Measurements from ENCODE around the gene ARID5B.

DNA sequence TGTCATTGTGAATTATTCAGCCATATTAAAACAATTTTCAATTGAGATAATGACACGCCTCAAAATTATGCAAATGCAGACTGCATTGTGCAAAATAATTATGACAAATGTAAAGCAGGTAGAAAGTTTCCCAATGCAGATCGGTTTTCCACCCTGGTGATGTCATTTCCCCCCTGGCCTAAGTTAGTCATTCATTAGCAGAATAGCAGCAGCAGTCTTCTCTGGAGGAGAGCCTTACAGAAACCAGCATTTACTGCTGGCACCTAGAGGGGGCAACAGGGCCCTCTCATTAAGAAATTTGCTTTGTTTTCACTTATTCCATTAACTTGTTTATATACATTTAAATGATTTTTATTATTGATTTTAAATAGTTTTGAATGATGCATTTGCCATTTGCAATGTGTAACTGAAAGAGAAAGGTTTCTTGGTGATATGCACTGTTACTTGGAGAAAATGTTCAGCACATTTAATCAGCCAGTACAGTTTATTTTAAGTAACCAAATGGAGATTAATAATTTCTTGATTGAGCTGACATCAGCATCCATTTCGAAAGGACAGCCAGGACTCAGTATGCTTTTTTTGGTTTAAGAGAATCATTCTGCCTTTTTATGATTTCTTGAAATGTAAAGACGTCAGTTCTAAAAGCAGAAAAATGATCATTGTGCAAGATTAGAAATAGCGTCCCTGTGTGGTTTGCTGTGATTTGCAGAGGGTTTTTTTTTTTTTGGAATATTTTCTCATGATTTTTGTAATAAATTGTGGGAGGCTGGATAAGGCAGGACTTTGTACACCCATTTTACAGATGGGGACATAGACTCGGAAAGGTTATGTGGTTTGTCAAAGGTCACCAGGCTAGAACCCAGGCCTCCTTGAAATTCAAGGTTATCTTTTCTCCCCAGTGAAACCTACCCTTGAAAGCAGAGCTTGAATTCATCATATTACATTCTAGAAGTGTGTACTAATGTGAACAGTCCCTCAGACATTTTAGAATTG is 3.5 kb downstream of the ARID5B start:
- TF ChIP-seq PAX5 (IDR thresholded peaks at IDR 0.05; ENCODE audit: insufficient read depth, low read length, severe bottlenecking) (no peak), TAF1 (IDR thresholded peaks at IDR 0.05; ENCODE audit: low read depth, low read length) (no peak), POLR2AphosphoS5 (IDR thresholded peaks at IDR 0.05; ENCODE audit: low read depth, low read length) (no peak)

Data from GM12891 (cell line).